Measurements from ENCODE around the gene COG8.
"Not testable (repeated sequence)": the region's sequence is repeated elsewhere in the genome, so short reads cannot be mapped to it uniquely, and the experiment has no call there.

The COG8 gene

GRCh38 chr16:69339289-69340094 lies at the start of gene COG8, which contains the start of gene NIP7:
Gene COG8, minus strand, starts transcription at chr16:69339564. Its CDS starts 12 bp downstream, at chr16:69339552.
Gene NIP7, plus strand, starts transcription at chr16:69339772. Its CDS starts 58 bp downstream, at chr16:69339830.
- DNase-seq: peak; percentile 76

GRCh38 chr16:69386596-69386995 lies 47.2 kb upstream of the COG8 start:
- DNase-seq: no peak

GRCh38 chr16:69384974-69385373 lies 45.6 kb upstream of the COG8 start:
- DNase-seq: no peak

- DNase-seq: no peak
These were observed 43.1 kb upstream of the COG8 start for GRCh38 chr16:69382421-69382820.

- DNase-seq: no peak
These were observed 41.9 kb upstream of the COG8 start for GRCh38 chr16:69381231-69381630.

GRCh38 chr16:69378760-69379159 lies 39.4 kb upstream of the COG8 start:
- DNase-seq: no peak

GRCh38 chr16:69378036-69378435 lies 38.7 kb upstream of the COG8 start:
- DNase-seq: no peak

- no peak for DNase-seq
These were observed 37.2 kb upstream of the COG8 start for GRCh38 chr16:69376393-69377059.

- DNase-seq: no peak
These were observed 33.7 kb upstream of the COG8 start for GRCh38 chr16:69373019-69373418.

GRCh38 chr16:69371564-69371963 lies 32.2 kb upstream of the COG8 start:
- DNase-seq: no peak

- no peak for DNase-seq
These were observed 29.5 kb upstream of the COG8 start for GRCh38 chr16:69368866-69369265.

GRCh38 chr16:69367980-69368379 lies 28.6 kb upstream of the COG8 start:
- no peak for DNase-seq

- no peak for DNase-seq
These were observed 27.1 kb upstream of the COG8 start for GRCh38 chr16:69366431-69366830.

GRCh38 chr16:69365901-69366300 lies 26.5 kb upstream of the COG8 start:
- no peak for DNase-seq

- no peak for DNase-seq
These were observed 24.7 kb upstream of the COG8 start for GRCh38 chr16:69364088-69364487.

GRCh38 chr16:69363281-69363717 lies 23.9 kb upstream of the COG8 start:
- DNase-seq: no peak

- not testable (repeated sequence) for DNase-seq
These were observed 20.7 kb upstream of the COG8 start for GRCh38 chr16:69360070-69360469.

- no peak for DNase-seq
These were observed 12.1 kb upstream of the COG8 start, which contains the start of gene TMED6 for GRCh38 chr16:69351309-69352027. Gene TMED6, minus strand, starts transcription at chr16:69351786. Its CDS starts 33 bp downstream, at chr16:69351753.

- DNase-seq: no peak
These were observed 11.3 kb upstream of the COG8 start for GRCh38 chr16:69350536-69351133.

- no peak for DNase-seq
These were observed 10.2 kb upstream of the COG8 start for GRCh38 chr16:69349536-69349935.

GRCh38 chr16:69348222-69348621 lies 8.9 kb upstream of the COG8 start:
- DNase-seq: no peak

GRCh38 chr16:69346683-69347082 lies 7.3 kb upstream of the COG8 start:
- DNase-seq: no peak

GRCh38 chr16:69345923-69346322 lies 6.6 kb upstream of the COG8 start:
- no peak for DNase-seq

All from NCI-H1048 (cell line).